ENCODE results near the gene LKAAEAR1.

GRCh38 chr20:64055396-64055892, 28.8 kb downstream of the LKAAEAR1 start:
- TF ChIP-seq, protein P1, sequence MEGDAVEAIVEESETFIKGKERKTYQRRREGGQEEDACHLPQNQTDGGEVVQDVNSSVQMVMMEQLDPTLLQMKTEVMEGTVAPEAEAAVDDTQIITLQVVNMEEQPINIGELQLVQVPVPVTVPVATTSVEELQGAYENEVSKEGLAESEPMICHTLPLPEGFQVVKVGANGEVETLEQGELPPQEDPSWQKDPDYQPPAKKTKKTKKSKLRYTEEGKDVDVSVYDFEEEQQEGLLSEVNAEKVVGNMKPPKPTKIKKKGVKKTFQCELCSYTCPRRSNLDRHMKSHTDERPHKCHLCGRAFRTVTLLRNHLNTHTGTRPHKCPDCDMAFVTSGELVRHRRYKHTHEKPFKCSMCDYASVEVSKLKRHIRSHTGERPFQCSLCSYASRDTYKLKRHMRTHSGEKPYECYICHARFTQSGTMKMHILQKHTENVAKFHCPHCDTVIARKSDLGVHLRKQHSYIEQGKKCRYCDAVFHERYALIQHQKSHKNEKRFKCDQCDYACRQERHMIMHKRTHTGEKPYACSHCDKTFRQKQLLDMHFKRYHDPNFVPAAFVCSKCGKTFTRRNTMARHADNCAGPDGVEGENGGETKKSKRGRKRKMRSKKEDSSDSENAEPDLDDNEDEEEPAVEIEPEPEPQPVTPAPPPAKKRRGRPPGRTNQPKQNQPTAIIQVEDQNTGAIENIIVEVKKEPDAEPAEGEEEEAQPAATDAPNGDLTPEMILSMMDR (IDR thresholded peaks at IDR 0.05; ENCODE audit: insufficient read depth, low read depth, low read length), result no peak
- TF ChIP-seq EZH2 (IDR thresholded peaks at IDR 0.05; ENCODE audit: insufficient read depth, low read length), result no peak
